ENCODE results near the gene MAPK1. TPM values are rescaled to one million over a fixed set of nuclear protein-coding genes. Genes with fewer than 3 reads are reported as not detected.
"Not testable (repeated sequence)": the region's sequence is repeated elsewhere in the genome, so short reads cannot be mapped to it uniquely, and the experiment has no call there.

MAPK1 gene
- total RNA-seq, 6 donors from 2014 or later, result 50.2 to 180 (median 65.9) TPM

GRCh38 chr22:21728270-21728669, 139.2 kb downstream of the MAPK1 start:
- WGBS, 2 donors, result 81 to 91% methylated on average over 12 of the region's 12 CpGs

GRCh38 chr22:21727768-21728167, 139.7 kb downstream of the MAPK1 start:
- no peak for DNase-seq
- no peaks in the 10 kb centered on the region for H3K36me3 ChIP-seq

More at GRCh38 chr22:21728270-21728669, 139.2 kb downstream of the MAPK1 start:
- H3K36me3 ChIP-seq, result no peaks in the 10 kb centered on the region
- no peaks in the 10 kb centered on the region for H3K9me3 ChIP-seq
- ATAC-seq (ENCODE audit: low FRiP score in 2 of 2), result no peak
- H3K4me1 ChIP-seq, result no peaks in the 10 kb centered on the region
- no peaks in the 10 kb centered on the region for H3K27me3 ChIP-seq
- no peak overlapping the region for H3K27ac ChIP-seq
- DNase-seq, result no peak
- no peak overlapping the region for H3K4me3 ChIP-seq
- TF ChIP-seq EP300 (IDR thresholded peaks at IDR 0.05), result no peak
- TF ChIP-seq POLR2A (IDR thresholded peaks at IDR 0.05), result no peak
- TF ChIP-seq CTCF (IDR thresholded peaks at IDR 0.05), result no peak
- TF ChIP-seq POLR2AphosphoS5 (IDR thresholded peaks at IDR 0.05), result no peak

GRCh38 chr22:21727159-21727558, 140.3 kb downstream of the MAPK1 start:
- 76 to 93% methylated on average over 4 of the region's 4 CpGs for WGBS, 2 donors
- Histone ChIP-seq H3K27me3 (no peaks in the 10 kb centered on the region), H3K4me3 (no peak overlapping the region), H3K4me1 (no peaks in the 10 kb centered on the region), H3K36me3 (no peaks in the 10 kb centered on the region), H3K27ac (no peak overlapping the region), H3K9me3 (no peaks in the 10 kb centered on the region)
- DNase-seq, result no peak
- TF ChIP-seq POLR2AphosphoS5 (IDR thresholded peaks at IDR 0.05) (no peak), POLR2A (IDR thresholded peaks at IDR 0.05) (no peak), CTCF (IDR thresholded peaks at IDR 0.05) (no peak), EP300 (IDR thresholded peaks at IDR 0.05) (no peak)
- ATAC-seq (ENCODE audit: low FRiP score in 2 of 2), result no peak

More at GRCh38 chr22:21727768-21728167, 139.7 kb downstream of the MAPK1 start:
- Histone ChIP-seq H3K27ac (no peak overlapping the region), H3K9me3 (no peaks in the 10 kb centered on the region), H3K4me1 (no peaks in the 10 kb centered on the region), H3K4me3 (no peak overlapping the region), H3K27me3 (no peaks in the 10 kb centered on the region)
- ATAC-seq (ENCODE audit: low FRiP score in 2 of 2), result no peak
- TF ChIP-seq POLR2AphosphoS5 (IDR thresholded peaks at IDR 0.05) (no peak), CTCF (IDR thresholded peaks at IDR 0.05) (no peak), POLR2A (IDR thresholded peaks at IDR 0.05) (no peak), EP300 (IDR thresholded peaks at IDR 0.05) (no peak)
- 95 to 96% methylated on average over 10 of the region's 10 CpGs for WGBS, 2 donors

GRCh38 chr22:21726650-21727049, 140.8 kb downstream of the MAPK1 start:
- WGBS, 2 donors, result 83% methylated on average over 2 to 5 of the region's 5 CpGs
- TF ChIP-seq POLR2A (IDR thresholded peaks at IDR 0.05), result no peak
- peak in 2 of 6 experiments; percentile 7 to 8 for TF ChIP-seq CTCF (IDR thresholded peaks at IDR 0.05)
- no peak for TF ChIP-seq POLR2AphosphoS5 (IDR thresholded peaks at IDR 0.05)
- ATAC-seq (ENCODE audit: low FRiP score in 2 of 2) (no peak), DNase-seq (no peak)
- no peaks in the 10 kb centered on the region for H3K9me3 ChIP-seq
- no peaks in the 10 kb centered on the region for H3K27me3 ChIP-seq
- H3K27ac ChIP-seq, result no peak overlapping the region
- H3K4me3 ChIP-seq, result no peak overlapping the region
- H3K36me3 ChIP-seq, result no peaks in the 10 kb centered on the region
- no peaks in the 10 kb centered on the region for H3K4me1 ChIP-seq

GRCh38 chr22:21725956-21726649, 141.3 kb downstream of the MAPK1 start:
- peak in 1 of 2 donors; percentile 46 for ATAC-seq (ENCODE audit: low FRiP score in 2 of 2)
- peak in 1 of 2 donors; percentile 68 for DNase-seq

GRCh38 chr22:21724496-21724895, 142.9 kb downstream of the MAPK1 start:
- not testable (repeated sequence) for H3K9me3 ChIP-seq; DNase-seq; H3K27me3 ChIP-seq; H3K4me1 ChIP-seq; H3K4me3 ChIP-seq; H3K36me3 ChIP-seq; ATAC-seq (ENCODE audit: low FRiP score in 2 of 2); H3K27ac ChIP-seq
- 93 to 100% methylated on average over 3 of the region's 3 CpGs for WGBS, 2 donors

More at GRCh38 chr22:21725956-21726649, 141.3 kb downstream of the MAPK1 start:
- Histone ChIP-seq H3K27ac (no peak overlapping the region), H3K27me3 (no peaks in the 10 kb centered on the region), H3K4me3 (no peak overlapping the region), H3K9me3 (no peaks in the 10 kb centered on the region), H3K4me1 (no peaks in the 10 kb centered on the region), H3K36me3 (no peaks in the 10 kb centered on the region)
- TF ChIP-seq EP300 (IDR thresholded peaks at IDR 0.05) (no peak), CTCF (IDR thresholded peaks at IDR 0.05) (no peak), POLR2A (IDR thresholded peaks at IDR 0.05) (no peak), POLR2AphosphoS5 (IDR thresholded peaks at IDR 0.05) (no peak)
- WGBS, 2 donors, result 85 to 94% methylated on average over 5 to 18 of the region's 19 CpGs

- not testable (repeated sequence) for H3K27ac ChIP-seq; ATAC-seq (ENCODE audit: low FRiP score in 2 of 2); H3K9me3 ChIP-seq
Measured at GRCh38 chr22:21721195-21721852, 146.1 kb downstream of the MAPK1 start.

More at GRCh38 chr22:21721195-21721852, 146.1 kb downstream of the MAPK1 start:
- not testable (repeated sequence) for H3K4me1 ChIP-seq, H3K36me3 ChIP-seq, H3K4me3 ChIP-seq, H3K27me3 ChIP-seq, DNase-seq
- WGBS, 2 donors, result 93 to 96% methylated on average over 14 to 15 of the region's 15 CpGs

Data from upper lobe of left lung (tissue), 6 donors.